BJ (cell line): ENCODE results near the gene PTPA. TPM values are rescaled to one million over a fixed set of nuclear protein-coding genes. Genes with fewer than 3 reads are reported as not detected.

Experiments
- CTCF ChIA-PET: fragments of 350-600 bp; formaldehyde crosslinking; extraction: SDS; loops from one replicate; lab custom pipeline; 2021; ENCODE audit warnings: antibody characterized with exemption, inconsistent platforms; lab: Yijun Ruan, JAX
- POLR2A ChIA-PET: fragments of 300-600 bp; sonication (Branson Sonifier 250); formaldehyde crosslinking; extraction: SDS; loops from one replicate; lab custom pipeline; 2021; ENCODE audit warnings: antibody characterized with exemption; lab: Charles Lee
- DNase-seq: peaks from one replicate; pipeline ENCODE4 v3.0.0-alpha.2; 2011; ENCODE audit warnings: low read depth
- H3K27me3 ChIP-seq: 2 replicates; pipeline ENCODE4 v1.6.0; 2011; ENCODE audit warnings: low read length; ENCODE audit not compliant: control insufficient read depth, insufficient read depth
- H3K36me3 ChIP-seq: 2 replicates; pipeline ENCODE4 v1.5.1; 2011; ENCODE audit warnings: low read length; ENCODE audit not compliant: control insufficient read depth, insufficient read depth
- H3K4me3 ChIP-seq: 2 replicates; pipeline ENCODE4 v1.5.1; 2011; ENCODE audit warnings: low read depth, mild to moderate bottlenecking, control low read depth, low read length
- polyA plus RNA-seq: library from polyadenylated mRNA; depleted of rRNA; stranded (reverse); fragments of >200 nt; gene quantifications from 2 replicates; pipeline ENCODE4 v1.2.3, GENCODE V29; 2011
- TF ChIP-seq, protein P1 (sequence below): IDR thresholded peaks from 2 replicates; pipeline ENCODE4 v1.5.1; 2011; ENCODE audit warnings: low read depth, mild to moderate bottlenecking, control low read depth, inconsistent platforms, low read length, moderate library complexity; ENCODE audit not compliant: insufficient read depth

Gene PTPA
- polyA plus RNA-seq, 1 experiment = 251 TPM

DNA sequence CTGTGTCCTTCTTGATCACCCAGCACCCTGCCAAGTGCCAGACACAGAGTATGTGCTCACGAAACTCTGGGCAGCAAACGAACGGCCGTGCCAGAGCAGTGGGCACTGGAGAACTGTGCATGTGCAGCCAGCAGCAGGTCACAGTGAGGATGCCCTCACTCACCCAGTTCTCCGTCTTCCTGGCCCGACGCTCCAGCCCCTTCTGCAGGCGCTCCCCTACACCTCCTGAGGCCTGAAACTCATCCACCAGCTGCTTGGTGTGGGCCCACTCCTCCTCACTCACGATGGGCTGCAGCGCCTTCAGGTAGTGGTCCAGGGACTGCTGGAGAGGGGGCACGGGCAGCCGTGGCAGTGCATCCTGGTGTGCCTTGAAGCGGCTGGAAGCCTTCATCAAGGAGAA, 3.6 kb upstream of the PTPA start:
- Histone ChIP-seq H3K27me3 (no peaks in the 10 kb centered on the region), H3K36me3 (peaks cover 15% of the 10 kb centered on the region), H3K4me3 (no peak overlapping the region)
- no peak for DNase-seq
- POLR2A ChIA-PET = no interaction called here
- TF ChIP-seq, protein P1, sequence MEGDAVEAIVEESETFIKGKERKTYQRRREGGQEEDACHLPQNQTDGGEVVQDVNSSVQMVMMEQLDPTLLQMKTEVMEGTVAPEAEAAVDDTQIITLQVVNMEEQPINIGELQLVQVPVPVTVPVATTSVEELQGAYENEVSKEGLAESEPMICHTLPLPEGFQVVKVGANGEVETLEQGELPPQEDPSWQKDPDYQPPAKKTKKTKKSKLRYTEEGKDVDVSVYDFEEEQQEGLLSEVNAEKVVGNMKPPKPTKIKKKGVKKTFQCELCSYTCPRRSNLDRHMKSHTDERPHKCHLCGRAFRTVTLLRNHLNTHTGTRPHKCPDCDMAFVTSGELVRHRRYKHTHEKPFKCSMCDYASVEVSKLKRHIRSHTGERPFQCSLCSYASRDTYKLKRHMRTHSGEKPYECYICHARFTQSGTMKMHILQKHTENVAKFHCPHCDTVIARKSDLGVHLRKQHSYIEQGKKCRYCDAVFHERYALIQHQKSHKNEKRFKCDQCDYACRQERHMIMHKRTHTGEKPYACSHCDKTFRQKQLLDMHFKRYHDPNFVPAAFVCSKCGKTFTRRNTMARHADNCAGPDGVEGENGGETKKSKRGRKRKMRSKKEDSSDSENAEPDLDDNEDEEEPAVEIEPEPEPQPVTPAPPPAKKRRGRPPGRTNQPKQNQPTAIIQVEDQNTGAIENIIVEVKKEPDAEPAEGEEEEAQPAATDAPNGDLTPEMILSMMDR = no peak
- CTCF ChIA-PET = no interaction called here

GRCh38 chr9:129108083-129108804, 3.0 kb upstream of the PTPA start:
- Histone ChIP-seq H3K4me3 (no peak overlapping the region), H3K36me3 (peaks cover 15% of the 10 kb centered on the region), H3K27me3 (no peaks in the 10 kb centered on the region)
- TF ChIP-seq, protein P1 = no peak
- DNase-seq = no peak
- ChIA-PET CTCF (no interaction called here), POLR2A (no interaction called here)

DNA sequence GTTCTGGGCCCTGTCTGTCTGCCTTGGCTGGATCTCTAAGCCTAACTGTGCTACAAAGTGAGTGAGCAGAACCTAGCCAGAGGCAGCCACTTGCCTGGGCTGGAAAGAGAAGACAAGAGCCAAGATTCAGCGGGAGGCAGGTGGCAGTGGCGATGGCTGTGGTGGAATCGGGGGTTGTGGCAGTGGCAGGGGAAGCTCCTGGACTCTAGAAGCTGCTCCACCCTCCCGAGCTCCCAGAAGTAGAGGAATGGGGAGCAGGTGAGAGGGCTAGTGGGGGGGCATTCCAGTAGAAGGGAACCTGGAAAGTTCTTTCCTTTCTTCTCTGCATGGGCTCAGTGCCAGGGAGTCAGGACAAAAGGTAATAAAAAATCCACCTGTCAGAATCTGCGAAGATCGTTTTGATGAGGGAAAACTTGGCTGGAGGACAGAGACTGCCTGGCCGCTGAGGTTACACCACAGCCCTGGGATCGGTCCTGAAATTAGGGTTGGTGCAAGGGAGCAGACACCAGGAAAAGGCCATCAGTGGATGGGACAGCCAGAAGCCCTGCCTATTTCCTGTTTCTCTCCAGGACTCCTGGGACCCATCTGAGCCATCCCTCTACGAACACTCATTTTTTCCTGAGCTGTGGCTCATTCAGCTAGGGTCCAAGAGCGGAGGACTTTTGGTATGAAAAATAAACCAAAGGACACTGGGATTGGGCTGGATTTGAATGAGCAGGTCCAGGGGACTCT, 2.2 kb upstream of the PTPA start:
- Histone ChIP-seq H3K4me3 (no peak overlapping the region), H3K27me3 (no peaks in the 10 kb centered on the region), H3K36me3 (peaks cover 15% of the 10 kb centered on the region)
- ChIA-PET POLR2A (no interaction called here), CTCF (interaction anchor here (0.5 to 1.6 kb wide), 4 partner anchors 15 to 516 kb away, joined by 3 to 4 read pairs (median 4); no protein-coding TSS in a partner anchor)
- DNase-seq = no peak
- TF ChIP-seq, protein P1 = no peak

- Histone ChIP-seq H3K27me3 (no peaks in the 10 kb centered on the region), H3K36me3 (peaks cover 15% of the 10 kb centered on the region), H3K4me3 (peak overlapping the region; percentile 98)
- ChIA-PET CTCF (interaction anchor here (0.5 to 1.6 kb wide), 5 partner anchors 15 to 515 kb away, joined by 3 to 6 read pairs (median 4); no protein-coding TSS in a partner anchor), POLR2A (no interaction called here)
- TF ChIP-seq, protein P1 = no peak
- no peak for DNase-seq
Measured at GRCh38 chr9:129109537-129109903, 1.7 kb upstream of the PTPA start.
